HG03064 (cell line): ENCODE results near the gene GNAT1.

ENCODE experiments used
- ATAC-seq: cut with Tn5 transposase; IDR thresholded peaks from one replicate; pipeline ENCODE4 v1.9.1; 2021; ENCODE audit warnings: low read depth; ENCODE audit not compliant: unreplicated experiment

GNAT1 gene

DNA sequence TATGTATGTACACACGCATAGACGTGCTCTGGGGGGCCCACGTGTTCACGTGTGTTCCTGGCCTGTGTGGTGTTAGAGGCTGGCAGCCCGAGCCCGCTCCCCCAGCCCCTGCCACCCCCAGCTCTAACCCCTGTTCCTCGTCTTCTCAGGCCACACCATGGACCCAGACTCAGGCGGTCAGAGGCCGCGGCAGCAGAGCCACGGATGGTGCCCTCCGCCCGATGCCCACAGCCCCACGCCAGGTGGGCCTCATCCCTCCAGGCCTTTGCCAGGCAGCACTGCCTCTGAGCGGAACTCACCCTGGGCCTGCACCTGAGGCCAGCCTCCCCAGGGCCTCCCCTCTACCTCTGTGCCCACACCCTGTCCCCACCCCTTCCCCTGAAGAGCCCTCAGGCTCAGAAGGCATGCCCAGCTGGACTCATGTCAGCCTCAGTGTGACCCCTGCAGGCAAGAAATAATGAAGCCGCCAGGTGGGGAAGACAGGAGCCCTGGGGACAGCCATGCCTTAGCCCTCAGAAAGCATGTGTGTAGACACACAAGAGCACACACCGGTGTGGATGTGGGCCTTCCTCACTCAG, 16.4 kb upstream of the GNAT1 start:
- ATAC-seq, result no peak

DNA sequence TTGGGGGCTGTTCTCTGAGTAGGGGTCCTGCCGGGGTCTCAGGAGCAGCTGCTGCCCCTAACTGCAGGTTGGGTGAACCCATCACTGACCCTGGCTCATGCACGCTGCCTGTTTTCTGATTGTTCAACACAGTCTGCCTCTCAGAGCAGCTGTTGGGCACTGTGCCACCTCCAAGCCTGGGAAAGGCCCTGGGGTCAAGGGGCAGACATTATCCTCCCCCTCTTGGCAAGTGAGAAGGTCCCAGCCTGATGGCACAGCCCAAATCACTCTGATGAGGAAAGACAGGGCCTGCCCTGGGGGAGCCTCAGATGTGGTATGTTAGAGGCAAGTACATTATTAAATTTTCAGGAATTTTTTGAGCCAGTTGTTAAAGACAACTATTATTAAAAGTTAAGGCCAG, 14.1 kb upstream of the GNAT1 start:
- ATAC-seq, result no peak

DNA sequence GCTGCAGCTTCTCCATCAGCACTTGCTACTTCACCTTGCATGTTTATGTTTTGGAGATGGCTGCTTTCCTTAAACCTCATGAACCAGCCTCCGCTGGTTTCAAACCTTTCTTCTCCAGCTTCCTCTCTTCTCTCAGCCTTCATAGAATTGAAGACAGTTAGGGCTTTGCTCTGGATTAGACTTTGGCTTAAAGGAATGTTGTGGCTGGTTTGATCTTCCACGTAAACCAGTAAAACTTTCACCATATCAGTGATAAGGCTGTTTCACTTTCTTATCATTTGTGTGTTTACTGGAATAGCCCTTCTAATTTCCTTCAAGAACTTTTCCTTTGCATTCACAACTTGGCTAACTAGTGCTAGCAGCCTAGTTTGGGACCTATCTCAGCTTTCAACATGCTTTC, 11.7 kb upstream of the GNAT1 start:
- ATAC-seq, result no peak

DNA sequence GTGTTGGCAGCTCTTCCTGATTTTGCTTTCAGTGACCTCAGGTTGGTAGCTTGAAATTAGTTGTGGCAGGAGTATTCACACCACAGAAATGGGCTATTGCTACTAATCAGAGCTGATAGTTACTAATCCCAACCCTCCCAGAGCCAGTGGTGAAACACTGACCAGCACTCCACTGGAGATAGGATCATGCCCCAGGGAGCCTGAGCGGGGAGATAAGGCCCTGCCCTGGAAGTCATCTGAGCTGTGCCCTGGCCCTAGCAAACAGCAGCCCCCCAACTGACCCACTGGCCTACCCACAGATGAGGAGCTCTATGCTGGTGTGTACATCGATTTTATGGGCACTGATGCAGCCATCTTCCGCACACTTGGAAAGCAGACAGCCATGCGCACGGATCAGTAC, 9.4 kb upstream of the GNAT1 start:
- ATAC-seq, result no peak

DNA sequence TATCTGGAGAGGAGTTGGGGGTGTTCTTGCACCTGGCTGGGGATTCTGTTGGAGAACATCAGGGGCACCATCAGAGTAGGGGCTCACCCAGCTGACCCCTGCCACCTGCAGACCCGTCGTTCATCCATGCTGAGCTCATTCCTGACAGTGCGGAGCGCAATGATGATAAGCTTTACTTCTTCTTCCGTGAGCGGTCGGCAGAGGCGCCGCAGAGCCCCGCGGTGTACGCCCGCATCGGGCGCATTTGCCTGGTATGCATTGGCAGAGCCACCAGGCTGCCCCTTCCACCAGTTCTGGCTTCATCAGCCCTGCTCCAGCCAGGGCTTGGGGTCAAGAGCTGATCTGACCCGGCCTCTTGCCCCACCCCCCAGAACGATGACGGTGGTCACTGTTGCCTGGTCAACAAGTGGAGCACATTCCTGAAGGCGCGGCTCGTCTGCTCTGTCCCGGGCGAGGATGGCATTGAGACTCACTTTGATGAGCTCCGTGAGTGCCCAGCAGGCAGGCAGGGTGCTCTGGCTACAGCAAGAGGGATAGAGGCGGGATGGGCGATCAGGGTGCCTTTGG, 8.8 kb upstream of the GNAT1 start:
- ATAC-seq, result no peak

DNA sequence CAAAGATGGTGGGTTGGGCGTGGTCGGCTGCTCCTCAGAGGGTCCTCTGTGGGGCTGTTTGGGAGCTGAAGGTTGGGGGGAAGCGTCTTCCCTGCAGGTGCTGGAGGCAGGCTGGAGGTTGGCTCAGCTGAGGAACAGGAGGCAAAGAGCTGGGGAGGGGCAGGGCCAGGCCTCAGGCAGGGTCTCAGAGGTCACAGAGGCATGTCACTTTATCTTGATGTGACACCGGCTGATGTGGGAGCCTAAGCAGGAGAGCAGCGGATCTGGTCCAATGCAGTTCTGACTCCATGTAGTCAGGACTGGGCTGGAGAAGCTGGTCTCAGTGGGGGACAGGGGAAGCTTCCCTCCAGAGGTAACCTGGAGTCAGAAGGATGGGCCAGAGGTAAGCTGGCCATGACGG, 7.7 kb upstream of the GNAT1 start:
- no peak for ATAC-seq

DNA sequence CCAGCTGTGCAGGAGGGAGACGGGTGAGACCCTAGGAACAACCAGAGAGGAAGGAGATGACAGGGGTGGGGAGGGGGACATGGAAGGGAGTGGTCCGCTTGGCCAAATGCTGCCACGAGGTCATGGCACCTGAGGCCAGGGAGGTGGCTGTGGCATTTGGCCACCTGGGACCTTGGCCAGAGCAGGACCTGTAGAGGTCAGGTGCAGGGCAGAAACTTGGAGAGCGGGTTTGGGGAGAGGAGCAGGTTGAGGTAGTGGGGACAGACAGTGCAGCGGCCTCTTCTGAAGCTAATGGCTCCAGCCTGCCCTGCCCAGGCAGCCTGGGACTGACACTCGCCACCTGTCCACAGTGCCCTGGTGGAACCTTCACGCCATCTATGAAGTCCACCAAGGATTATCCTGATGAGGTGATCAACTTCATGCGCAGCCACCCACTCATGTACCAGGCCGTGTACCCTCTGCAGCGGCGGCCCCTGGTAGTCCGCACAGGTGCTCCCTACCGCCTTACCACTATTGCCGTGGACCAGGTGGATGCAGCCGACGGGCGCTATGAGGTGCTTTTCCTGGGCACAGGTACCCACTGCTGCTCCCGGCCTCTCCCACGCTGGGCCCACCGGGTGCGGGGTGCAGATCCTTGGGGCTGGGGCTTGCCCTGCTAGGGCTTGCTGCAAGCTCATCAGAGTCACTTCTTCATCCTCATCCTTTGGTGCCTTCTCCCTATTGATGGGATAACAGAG, 7.0 kb upstream of the GNAT1 start:
- ATAC-seq, result no peak

DNA sequence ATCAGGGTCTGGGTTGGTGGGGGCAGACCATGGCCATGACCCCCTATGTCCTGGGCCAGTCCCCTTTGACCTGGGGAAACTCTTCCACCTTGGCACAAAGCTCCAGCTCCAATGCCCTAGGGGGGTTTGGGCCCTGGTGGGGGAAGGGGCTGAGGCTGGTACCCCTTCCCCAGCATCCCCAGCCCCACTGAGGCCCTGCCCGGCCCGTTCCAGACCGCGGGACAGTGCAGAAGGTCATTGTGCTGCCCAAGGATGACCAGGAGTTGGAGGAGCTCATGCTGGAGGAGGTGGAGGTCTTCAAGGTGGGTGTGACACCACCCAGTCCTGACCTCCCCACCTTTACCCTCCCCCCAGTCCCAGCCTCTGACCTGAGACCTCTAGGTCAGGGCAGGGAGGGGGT, 6.2 kb upstream of the GNAT1 start:
- ATAC-seq, result no peak

DNA sequence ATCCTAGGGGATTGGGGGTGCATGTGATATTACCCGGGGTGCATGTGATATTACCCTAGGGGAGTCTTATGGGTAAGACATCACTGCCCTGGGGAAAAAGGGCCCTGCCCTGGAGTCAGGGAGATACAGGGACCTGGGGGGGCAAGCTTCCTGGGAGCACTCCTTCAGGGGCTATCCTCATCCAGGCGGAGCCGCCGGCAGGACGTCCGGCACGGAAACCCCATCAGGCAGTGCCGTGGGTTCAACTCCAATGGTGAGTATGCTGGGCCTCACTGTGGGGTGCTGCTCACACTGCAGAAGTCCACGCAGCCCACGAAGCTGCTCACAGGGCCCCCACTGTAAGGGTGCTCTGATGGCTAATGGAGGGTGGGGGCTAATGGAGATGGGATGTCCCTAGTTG, 5.3 kb upstream of the GNAT1 start:
- ATAC-seq, result no peak

DNA sequence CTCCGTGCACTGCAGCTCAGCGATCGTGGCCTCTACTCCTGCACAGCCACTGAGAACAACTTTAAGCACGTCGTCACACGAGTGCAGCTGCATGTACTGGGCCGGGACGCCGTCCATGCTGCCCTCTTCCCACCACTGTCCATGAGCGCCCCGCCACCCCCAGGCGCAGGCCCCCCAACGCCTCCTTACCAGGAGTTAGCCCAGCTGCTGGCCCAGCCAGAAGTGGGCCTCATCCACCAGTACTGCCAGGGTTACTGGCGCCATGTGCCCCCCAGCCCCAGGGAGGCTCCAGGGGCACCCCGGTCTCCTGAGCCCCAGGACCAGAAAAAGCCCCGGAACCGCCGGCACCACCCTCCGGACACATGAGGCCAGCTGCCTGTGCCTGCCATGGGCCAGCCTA, 3.7 kb upstream of the GNAT1 start:
- no peak for ATAC-seq

DNA sequence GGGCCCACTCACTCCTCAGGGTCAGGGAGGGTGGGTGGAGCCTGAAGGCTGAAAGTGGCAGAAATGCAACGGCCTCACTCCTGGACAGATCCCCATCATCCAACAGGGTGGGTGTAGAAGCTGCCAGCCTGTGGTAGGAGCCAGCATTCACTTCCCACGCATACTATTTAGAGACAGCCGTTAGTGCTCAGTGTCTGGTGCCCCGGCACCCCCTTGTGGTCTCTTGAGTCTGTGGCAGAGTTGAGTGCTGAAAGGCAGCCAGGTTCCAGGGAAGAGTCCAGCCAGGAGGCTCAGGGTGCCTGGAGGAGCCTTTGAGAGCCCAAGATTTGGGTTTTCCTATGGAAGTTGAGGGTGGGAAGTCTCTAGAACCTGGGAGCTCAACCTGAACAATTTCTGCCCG, 2.1 kb upstream of the GNAT1 start:
- ATAC-seq, result no peak

DNA sequence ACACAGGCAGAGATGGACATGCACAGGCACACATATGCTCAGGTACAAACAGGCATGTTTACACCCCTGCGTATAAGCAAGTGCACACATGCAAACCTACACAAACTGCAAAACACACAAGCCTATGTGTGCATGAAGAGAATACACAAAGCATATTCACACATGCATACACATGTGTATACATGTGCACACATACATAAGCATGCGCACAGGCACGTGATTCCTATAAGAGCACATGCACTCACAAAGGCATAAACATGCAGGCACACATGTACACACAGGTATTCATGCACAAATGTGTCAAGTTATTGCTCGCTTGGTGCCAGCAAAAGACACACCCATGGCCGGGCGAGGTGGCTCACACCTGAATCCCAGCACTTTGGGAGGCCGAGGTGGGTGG, 1.4 kb upstream of the GNAT1 start:
- no peak for ATAC-seq

DNA sequence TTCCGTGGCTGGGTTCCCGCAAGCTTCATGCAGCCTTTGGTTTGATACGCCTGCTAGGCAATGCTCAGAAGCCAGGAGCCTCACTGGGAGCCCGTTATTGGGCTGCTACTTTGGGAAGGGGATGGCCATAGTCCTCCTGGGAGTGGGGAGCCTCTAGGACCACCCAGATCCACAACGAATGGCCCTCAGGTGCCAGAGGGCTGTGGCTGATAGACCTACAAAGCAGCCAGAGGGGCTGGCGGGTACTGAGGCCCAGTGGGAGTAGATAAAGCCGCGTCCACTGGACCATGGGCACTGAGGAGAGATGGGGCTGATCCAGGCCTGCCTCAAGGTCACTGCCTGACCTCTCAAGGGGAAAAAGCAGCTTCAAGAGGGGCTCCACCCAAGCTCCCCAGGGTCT, 714 bp downstream of the GNAT1 start:
- ATAC-seq, result no peak

DNA sequence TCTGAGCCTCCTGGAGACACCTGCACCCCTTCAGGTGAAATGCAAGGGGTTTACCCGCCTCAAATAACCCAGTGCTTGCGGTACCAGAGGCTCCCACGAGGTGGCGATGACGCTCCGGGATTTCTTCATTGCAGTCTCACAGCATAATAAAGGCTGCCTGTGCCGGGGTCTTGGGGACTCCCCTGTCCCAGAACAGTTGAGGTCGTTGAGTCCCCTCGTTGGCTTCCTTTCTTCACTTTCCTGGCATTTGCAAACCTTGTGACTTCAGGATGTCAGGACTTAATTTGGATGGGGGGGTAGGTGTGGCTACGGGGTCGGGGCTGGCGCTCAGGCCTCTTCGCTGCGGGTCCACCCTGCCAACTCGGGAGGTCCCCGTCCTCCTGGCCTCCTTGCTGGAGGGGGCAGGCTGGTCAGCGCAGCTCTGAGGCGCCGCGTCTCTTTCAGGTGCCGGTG, 1.3 kb downstream of the GNAT1 start:
- no peak for ATAC-seq

DNA sequence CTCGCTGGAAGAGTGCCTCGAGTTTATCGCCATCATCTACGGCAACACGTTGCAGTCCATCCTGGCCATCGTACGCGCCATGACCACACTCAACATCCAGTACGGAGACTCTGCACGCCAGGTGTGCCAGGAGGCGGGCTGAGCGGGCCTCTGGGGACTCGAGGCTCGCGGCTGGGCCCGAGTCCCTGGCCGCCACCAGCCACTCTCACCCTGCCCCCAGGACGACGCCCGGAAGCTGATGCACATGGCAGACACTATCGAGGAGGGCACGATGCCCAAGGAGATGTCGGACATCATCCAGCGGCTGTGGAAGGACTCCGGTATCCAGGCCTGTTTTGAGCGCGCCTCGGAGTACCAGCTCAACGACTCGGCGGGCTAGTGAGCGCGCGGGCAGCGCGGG, 1.9 kb downstream of the GNAT1 start:
- ATAC-seq, result no peak

DNA sequence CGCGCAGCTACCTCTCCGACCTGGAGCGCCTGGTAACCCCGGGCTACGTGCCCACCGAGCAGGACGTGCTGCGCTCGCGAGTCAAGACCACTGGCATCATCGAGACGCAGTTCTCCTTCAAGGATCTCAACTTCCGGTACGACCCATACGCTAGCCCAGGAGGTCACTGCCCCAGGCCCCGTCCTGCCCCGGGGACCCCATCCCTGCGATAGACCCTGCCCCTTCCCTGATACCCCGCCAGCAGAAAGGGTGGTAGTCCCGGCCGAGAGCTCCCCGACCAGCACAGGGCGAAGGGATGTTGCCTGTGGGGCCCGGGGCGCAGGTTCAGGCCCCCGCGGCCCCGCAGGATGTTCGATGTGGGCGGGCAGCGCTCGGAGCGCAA, 2.3 kb downstream of the GNAT1 start:
- no peak for ATAC-seq

DNA sequence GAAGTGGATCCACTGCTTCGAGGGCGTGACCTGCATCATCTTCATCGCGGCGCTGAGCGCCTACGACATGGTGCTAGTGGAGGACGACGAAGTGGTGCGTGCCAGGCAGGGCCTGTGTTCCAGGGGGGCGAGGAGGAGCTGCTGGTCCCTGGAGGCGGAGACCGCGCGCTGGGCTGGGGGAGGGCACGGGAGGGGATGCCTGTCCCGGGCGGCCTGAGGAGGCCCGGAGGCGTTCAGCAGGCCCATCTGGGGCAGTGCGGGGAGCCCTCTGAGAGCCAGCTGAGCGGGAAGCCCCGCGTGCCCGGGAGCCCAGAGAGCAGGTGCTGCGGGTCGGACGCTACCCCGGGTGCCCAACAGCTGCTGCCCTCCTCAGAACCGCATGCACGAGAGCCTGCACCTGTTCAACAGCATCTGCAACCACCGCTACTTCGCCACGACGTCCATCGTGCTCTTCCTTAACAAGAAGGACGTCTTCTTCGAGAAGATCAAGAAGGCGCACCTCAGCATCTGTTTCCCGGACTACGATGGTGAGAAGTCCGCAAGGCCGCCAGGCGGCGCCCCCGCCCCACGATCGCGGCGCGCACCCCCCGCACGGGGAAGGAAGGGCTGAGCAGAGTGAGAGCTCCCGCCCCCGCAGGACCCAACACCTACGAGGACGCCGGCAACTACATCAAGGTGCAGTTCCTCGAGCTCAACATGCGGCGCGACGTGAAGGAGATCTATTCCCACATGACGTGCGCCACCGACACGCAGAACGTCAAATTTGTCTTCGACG, 2.9 kb downstream of the GNAT1 start:
- ATAC-seq, result no peak

DNA sequence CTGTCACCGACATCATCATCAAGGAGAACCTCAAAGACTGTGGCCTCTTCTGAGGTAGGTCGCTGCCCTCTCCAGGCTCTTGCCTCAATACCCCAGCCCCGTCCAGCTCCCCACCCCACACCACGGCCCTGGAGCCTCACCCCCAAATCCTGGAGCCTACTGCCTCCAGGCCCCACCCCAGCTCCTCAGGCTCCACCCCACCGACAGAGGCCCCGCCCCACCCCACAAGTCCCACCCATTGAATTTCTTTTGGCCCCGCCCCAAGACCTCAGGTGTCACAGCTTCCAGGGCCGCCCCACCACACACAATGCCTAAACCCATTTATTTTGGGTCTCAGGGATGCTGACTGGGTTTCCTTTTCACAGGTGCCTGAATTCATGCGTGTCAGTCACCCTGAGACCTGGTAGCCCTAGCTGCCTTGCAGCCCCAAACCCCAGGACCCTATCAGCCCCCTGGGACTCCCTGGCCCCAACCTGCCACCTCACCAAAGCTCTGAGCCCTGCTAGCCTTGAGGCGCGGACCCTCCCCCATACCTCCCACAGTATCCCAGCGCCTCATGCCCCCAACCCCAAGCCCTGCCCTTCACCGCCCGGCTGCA, 3.6 kb downstream of the GNAT1 start:
- no peak for ATAC-seq

DNA sequence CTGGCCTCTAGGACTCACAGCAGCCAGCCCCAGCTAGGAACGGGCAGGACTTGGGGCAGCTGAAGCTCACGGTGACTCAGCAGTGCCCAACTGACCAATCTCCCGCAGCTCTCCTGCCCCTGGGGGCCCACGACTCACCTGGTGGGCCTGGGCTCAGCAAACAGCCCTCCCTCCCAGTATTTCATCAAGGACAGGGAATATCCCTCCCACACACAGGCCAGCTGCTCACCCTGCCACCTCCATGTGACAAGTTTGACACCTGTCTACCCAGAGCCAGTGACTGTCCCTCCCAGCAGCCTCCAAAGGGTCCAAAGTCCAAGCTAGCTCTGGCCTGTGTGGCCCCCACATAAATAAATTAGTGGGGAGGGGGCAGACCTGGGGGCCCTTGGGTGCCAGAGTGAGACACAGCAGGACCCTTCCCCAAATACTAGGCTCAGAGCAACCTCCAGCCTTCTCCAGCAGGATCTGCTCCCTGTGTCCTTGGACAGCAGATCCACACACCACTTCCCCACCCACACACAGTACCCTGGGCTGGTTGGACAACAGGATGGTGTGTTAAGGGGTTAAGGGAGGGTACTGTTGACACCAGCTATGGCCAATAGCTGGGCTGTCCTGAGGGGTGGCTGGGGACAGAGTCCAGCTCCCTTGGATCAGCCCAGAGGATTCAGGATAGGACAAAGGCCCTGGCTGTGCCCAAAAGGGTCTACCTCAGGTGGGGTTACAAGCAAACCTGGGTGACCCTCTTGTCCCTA, 4.3 kb downstream of the GNAT1 start:
- no peak for ATAC-seq

DNA sequence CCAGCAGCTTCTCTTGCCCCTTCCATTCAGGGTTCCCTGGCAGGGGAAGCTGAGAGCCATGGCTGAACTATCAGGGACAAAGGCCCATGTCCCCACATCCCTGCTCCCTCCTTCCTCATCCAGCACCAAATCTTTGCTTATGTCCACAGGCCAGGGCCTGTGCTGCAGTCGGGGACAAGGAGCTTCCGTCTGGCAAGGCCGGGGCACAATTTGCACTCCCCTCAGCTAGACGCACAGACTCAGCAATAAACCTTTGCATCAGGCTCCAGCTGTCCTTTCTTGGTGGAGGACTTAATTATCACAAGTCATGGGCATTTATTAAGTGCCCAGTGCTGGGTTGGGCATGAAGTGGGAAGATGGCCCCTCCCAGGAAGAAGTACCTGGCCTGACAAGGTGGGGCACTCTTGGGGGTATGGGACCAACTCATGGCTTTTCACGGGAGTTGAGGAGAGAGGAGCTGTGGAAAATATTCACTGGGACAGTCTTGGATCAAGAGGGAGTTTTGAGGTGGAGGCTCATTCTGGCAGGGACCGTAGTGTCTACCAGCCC, 4.9 kb downstream of the GNAT1 start:
- no peak for ATAC-seq
